ENCODE data around the gene VWA7.
A peak's percentile ranks its signal among the peaks of the same experiment; 100 is the strongest.

- TF ChIP-seq CEBPB (IDR thresholded peaks at IDR 0.05) (no peak), CTCF (IDR thresholded peaks at IDR 0.05) (no peak), ESRRA (IDR thresholded peaks at IDR 0.05; ENCODE audit: borderline replicate concordance, low read length) (no peak), EP300 (IDR thresholded peaks at IDR 0.05) (no peak), MAFK (IDR thresholded peaks at IDR 0.05; ENCODE audit: partially characterized antibody) (no peak), MAZ (IDR thresholded peaks at IDR 0.05; ENCODE audit: borderline replicate concordance, low read depth, low read length) (no peak), PBX3 (IDR thresholded peaks at IDR 0.05) (no peak), TP53 (CRISPR knock-in tag; IDR thresholded peaks at IDR 0.05) (no peak), RAD21 (conservative IDR thresholded peaks at IDR 0.05 in 1 of 2, IDR thresholded peaks at IDR 0.05 in 1 of 2) (no peak), POLR2A (IDR thresholded peaks at IDR 0.05; ENCODE audit: low read length) (no peak), CBX2 (IDR thresholded peaks at IDR 0.05; ENCODE audit: borderline replicate concordance, low read depth) (no peak), MAX (IDR thresholded peaks at IDR 0.05) (0 out of 2 replicates have a peak, but pooled peaks have one; percentile 23)
Measured at GRCh38 chr6:31734821-31735406, 42.2 kb downstream of the VWA7 start.
